ENCODE measurements around the gene PCDHGA4.

Gene PCDHGA4

DNA sequence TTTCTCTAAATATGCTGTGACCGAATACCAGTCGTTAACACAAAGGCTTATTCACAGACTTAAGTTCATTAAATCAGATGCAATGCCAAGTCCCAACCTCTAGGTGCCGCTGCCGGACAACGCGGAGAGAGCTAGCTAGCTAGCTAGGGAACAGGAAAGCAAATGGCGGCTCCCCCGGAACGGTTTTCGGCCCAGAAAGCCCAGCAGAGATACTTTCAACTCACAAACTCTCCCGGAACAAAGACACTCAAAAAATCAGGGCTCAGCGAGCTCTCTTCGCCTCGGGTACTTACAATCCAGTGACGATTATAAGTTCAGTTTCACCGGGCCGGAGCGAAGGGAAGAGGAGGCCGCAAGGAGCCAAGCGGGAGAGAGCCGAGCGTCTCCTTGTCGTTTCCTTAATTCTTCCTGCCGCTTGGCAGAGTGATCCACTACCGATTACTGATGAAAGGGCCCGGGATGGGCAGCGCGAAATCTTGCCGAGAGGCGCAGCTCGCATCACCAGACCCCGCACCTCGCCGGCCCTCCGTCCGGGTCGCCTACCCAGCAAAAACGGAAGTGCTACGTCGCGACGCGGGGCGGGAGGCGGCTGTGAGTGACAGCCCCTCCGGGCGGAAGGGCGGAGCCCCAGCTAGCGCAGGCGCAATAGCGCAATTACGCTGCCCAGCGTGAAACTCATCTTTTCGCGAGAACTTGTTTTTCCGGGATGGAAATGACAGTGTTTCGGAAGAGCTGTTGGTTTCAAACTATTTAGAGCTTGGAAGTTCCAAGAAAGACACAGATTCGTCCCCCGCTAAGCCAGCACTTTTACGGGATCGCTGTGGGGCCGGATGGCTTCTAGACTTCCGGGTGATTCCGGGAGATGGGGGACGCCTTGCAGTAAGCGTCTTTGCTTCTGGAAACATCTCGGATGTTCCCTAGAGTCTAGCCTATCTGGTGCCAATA, 34.3 kb upstream of the PCDHGA4 start, which contains the start of gene TAF7:
TAF7 (minus strand) TSS at position 560 of the 945 bp plus-strand sequence. CDS start 740 bp downstream, outside the sequence.
- Histone ChIP-seq H3K56ac (ENCODE audit: low read length) (peak within 1 kb of the TSS; percentile 96), H3K79me1 (ENCODE audit: low read length) (peaks cover 10% of the 10 kb centered on the region), H3K9ac (ENCODE audit: low read length) (peak within 1 kb of the TSS; percentile 98), H3K4me1 (ENCODE audit: control insufficient read depth, low read depth, low read length) (no peaks in the 10 kb centered on the region), H2BK5ac (ENCODE audit: low read length) (peak within 1 kb of the TSS; percentile 59), H3K27ac (ENCODE audit: low read depth, low read length) (peak within 1 kb of the TSS; percentile 77), H3K23ac (ENCODE audit: low read length) (no peak within 1 kb of the TSS), H4K5ac (ENCODE audit: low read length) (peak within 1 kb of the TSS; percentile 84), H4K8ac (ENCODE audit: low read depth, low read length) (peak within 1 kb of the TSS; percentile 79), H2BK120ac (ENCODE audit: low read depth, low read length) (no peak within 1 kb of the TSS), H3K18ac (ENCODE audit: low read length) (peak within 1 kb of the TSS; percentile 85), H3K4me2 (ENCODE audit: low read length) (peak within 1 kb of the TSS; percentile 86), H2AK5ac (ENCODE audit: low read length) (no peak within 1 kb of the TSS), H3K27me3 (ENCODE audit: insufficient read depth, low read length, poor library complexity) (no peaks in the 10 kb centered on the region), H3K36me3 (ENCODE audit: control insufficient read depth, insufficient read depth, low read length) (peaks cover 4% of the 10 kb centered on the region), H3K79me2 (ENCODE audit: control insufficient read depth, insufficient read depth, low read length) (peaks cover 19% of the 10 kb centered on the region), H3K4me3 (ENCODE audit: low read length) (peak within 1 kb of the TSS; percentile 94), H2BK15ac (replicated peaks; ENCODE audit: low read depth) (no peak within 1 kb of the TSS), H3K4ac (ENCODE audit: low read depth, low read length) (peak within 1 kb of the TSS; percentile 73)
- no CpG with 5 or more reads among the region's 67 CpGs for WGBS (ENCODE audit: extremely low coverage, insufficient coverage, low lambda C conversion rate)
- peak; percentile 97 for DNase-seq

DNA sequence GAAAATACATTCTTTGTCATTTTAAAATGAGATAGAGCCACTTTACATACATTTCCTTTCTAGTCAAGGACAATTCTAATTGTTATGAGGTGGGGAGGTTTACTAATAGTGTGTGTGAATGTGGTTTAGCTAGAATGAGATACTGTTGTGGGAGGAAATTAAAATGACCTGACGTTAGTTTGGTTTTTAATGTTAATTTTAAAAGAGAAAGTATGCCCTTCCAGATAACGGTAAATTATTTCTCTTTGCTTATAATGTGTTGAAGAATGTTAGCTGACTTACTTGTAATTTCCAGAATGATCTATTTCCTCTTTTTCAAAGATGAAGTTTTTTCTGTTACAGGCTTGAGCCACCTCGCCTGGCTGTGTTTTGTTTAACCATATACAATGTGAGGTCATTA, 32.6 kb upstream of the PCDHGA4 start:
- Histone ChIP-seq H3K36me3 (ENCODE audit: control insufficient read depth, insufficient read depth, low read length) (peaks cover 4% of the 10 kb centered on the region), H3K27ac (ENCODE audit: low read depth, low read length) (no peak overlapping the region), H4K5ac (ENCODE audit: low read length) (no peak overlapping the region), H3K79me2 (ENCODE audit: control insufficient read depth, insufficient read depth, low read length) (peaks cover 19% of the 10 kb centered on the region), H3K4me3 (ENCODE audit: low read length) (no peak overlapping the region), H2BK5ac (ENCODE audit: low read length) (no peak overlapping the region), H3K9ac (ENCODE audit: low read length) (no peak overlapping the region), H3K4me2 (ENCODE audit: low read length) (no peak overlapping the region), H3K4me1 (ENCODE audit: control insufficient read depth, low read depth, low read length) (no peaks in the 10 kb centered on the region), H3K4ac (ENCODE audit: low read depth, low read length) (no peak overlapping the region), H3K18ac (ENCODE audit: low read length) (no peak overlapping the region), H2BK120ac (ENCODE audit: low read depth, low read length) (no peak overlapping the region), H3K56ac (ENCODE audit: low read length) (no peak overlapping the region), H3K79me1 (ENCODE audit: low read length) (peaks cover 10% of the 10 kb centered on the region), H2BK15ac (replicated peaks; ENCODE audit: low read depth) (no peak overlapping the region), H4K8ac (ENCODE audit: low read depth, low read length) (no peak overlapping the region), H3K27me3 (ENCODE audit: insufficient read depth, low read length, poor library complexity) (no peaks in the 10 kb centered on the region), H3K23ac (ENCODE audit: low read length) (no peak overlapping the region), H2AK5ac (ENCODE audit: low read length) (no peak overlapping the region)
- no peak for DNase-seq
- WGBS (ENCODE audit: extremely low coverage, insufficient coverage, low lambda C conversion rate): 100% methylated on average over 2 of the region's 3 CpGs

DNA sequence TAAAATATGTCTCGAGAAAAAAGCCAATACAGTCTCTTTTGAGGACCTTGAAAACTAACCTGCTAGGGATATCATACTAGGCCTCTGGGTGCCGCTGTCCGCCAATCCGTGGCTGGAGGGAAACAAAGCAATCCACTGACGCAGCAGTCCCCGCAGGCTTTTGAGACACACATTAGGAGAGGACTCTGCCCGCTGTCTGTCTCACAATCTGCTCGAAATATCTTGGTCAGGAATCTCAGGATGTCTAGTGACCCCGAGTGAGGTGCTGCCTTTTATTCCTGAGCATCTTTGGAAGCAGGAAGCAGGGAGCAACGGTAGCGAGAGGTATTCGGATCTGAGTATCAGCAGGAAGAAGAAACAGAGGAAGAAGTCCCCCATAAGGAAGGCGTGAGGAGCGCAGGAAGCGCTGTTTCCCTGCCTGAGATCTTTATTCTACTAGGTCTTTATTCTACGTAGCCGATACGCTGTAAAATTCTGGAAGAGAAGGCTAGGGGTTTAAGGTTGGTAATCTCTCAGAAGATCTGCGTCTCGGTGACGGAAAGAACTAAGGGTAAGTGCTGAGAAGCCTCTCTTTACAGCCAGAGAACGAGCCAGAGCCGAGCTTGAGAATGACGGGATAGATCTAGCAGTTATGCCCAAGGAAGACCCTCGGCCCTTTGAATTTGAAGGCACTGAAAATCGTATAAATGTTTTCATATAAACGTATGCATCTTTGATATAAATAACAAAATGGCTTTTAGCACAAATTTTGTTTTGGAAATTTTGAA, 28.6 kb upstream of the PCDHGA4 start:
- Histone ChIP-seq H3K4me1 (ENCODE audit: control insufficient read depth, low read depth, low read length) (no peaks in the 10 kb centered on the region), H2BK15ac (replicated peaks; ENCODE audit: low read depth) (no peak overlapping the region), H3K18ac (ENCODE audit: low read length) (no peak overlapping the region), H3K56ac (ENCODE audit: low read length) (peak overlapping the region; percentile 90), H3K27ac (ENCODE audit: low read depth, low read length) (no peak overlapping the region), H2BK120ac (ENCODE audit: low read depth, low read length) (no peak overlapping the region), H4K8ac (ENCODE audit: low read depth, low read length) (no peak overlapping the region), H2BK5ac (ENCODE audit: low read length) (peak overlapping the region; percentile 55), H3K79me2 (ENCODE audit: control insufficient read depth, insufficient read depth, low read length) (no peaks in the 10 kb centered on the region), H3K4me2 (ENCODE audit: low read length) (peak overlapping the region; percentile 78), H3K23ac (ENCODE audit: low read length) (no peak overlapping the region), H3K9ac (ENCODE audit: low read length) (peak overlapping the region; percentile 71), H3K4me3 (ENCODE audit: low read length) (peak overlapping the region; percentile 21), H3K27me3 (ENCODE audit: insufficient read depth, low read length, poor library complexity) (no peaks in the 10 kb centered on the region), H3K79me1 (ENCODE audit: low read length) (no peaks in the 10 kb centered on the region), H3K4ac (ENCODE audit: low read depth, low read length) (no peak overlapping the region), H2AK5ac (ENCODE audit: low read length) (no peak overlapping the region), H3K36me3 (ENCODE audit: control insufficient read depth, insufficient read depth, low read length) (no peaks in the 10 kb centered on the region), H4K5ac (ENCODE audit: low read length) (peak overlapping the region; percentile 50)
- DNase-seq: peak; percentile 88
- WGBS (ENCODE audit: extremely low coverage, insufficient coverage, low lambda C conversion rate): no CpG with 5 or more reads among the region's 27 CpGs

DNA sequence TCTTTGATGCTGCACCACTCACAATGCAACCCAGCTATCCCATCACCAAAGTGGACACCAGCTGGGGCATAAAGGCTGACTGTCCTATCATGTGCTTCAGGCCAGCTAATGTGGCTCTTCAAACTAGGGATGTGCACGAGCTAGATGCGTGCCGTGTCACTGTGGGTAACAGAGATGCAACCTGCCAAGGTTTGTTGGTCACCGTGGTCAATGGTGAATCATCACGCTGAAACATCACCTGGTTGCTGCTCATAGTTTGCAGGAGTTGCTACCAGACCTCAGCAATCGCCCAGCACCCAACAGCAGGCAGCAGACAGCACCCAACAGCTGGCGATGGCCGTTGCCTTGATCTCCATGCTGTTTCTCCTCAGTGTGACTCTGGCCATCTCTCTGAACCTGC, 26.6 kb upstream of the PCDHGA4 start:
- H3K27me3 ChIP-seq (ENCODE audit: insufficient read depth, low read length, poor library complexity): no peaks in the 10 kb centered on the region
- no peak overlapping the region for H3K27ac ChIP-seq (ENCODE audit: low read depth, low read length)
- WGBS (ENCODE audit: extremely low coverage, insufficient coverage, low lambda C conversion rate): no CpG with 5 or more reads among the region's 8 CpGs
- H2AK5ac ChIP-seq (ENCODE audit: low read length): no peak overlapping the region
- H3K4me1 ChIP-seq (ENCODE audit: control insufficient read depth, low read depth, low read length): no peaks in the 10 kb centered on the region
- H3K4me2 ChIP-seq (ENCODE audit: low read length): no peak overlapping the region
- DNase-seq: no peak
- no peak overlapping the region for H4K8ac ChIP-seq (ENCODE audit: low read depth, low read length)
- no peak overlapping the region for H2BK120ac ChIP-seq (ENCODE audit: low read depth, low read length)
- H2BK5ac ChIP-seq (ENCODE audit: low read length): no peak overlapping the region
- H2BK15ac ChIP-seq (replicated peaks; ENCODE audit: low read depth): no peak overlapping the region
- H3K79me1 ChIP-seq (ENCODE audit: low read length): no peaks in the 10 kb centered on the region
- H3K4ac ChIP-seq (ENCODE audit: low read depth, low read length): no peak overlapping the region
- no peak overlapping the region for H3K4me3 ChIP-seq (ENCODE audit: low read length)
- H3K79me2 ChIP-seq (ENCODE audit: control insufficient read depth, insufficient read depth, low read length): no peaks in the 10 kb centered on the region
- H3K18ac ChIP-seq (ENCODE audit: low read length): no peak overlapping the region
- no peaks in the 10 kb centered on the region for H3K36me3 ChIP-seq (ENCODE audit: control insufficient read depth, insufficient read depth, low read length)
- H3K23ac ChIP-seq (ENCODE audit: low read length): no peak overlapping the region
- no peak overlapping the region for H3K9ac ChIP-seq (ENCODE audit: low read length)
- no peak overlapping the region for H3K56ac ChIP-seq (ENCODE audit: low read length)
- no peak overlapping the region for H4K5ac ChIP-seq (ENCODE audit: low read length)

DNA sequence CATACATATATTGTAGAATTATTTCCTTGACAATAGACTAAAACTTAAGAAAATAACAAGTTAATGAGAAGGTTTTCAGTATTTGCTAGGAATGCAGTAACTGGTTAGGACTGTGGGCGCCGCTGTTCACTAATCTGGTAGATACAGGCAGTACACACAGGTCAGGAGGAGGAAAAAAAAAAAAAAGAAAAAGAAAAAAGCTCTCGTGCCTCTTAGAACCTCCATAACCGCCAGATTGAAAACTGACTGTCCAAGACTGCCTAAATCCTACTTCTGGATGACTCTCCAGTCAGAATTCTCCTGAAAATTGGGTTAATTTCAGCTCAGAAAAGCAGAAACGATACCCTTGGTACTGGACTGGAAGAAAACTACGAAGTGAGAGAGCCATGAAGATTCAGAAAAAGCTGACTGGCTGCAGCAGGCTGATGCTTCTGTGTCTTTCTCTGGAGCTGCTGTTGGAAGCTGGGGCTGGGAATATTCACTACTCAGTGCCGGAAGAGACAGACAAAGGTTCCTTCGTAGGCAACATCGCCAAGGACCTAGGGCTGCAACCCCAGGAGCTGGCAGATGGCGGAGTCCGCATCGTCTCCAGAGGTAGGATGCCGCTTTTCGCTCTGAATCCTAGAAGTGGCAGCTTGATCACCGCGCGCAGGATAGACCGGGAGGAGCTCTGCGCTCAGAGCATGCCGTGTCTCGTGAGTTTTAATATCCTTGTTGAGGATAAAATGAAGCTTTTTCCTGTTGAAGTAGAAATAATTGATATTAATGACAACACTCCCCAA, 24.3 kb upstream of the PCDHGA4 start, which contains the start of gene PCDHGA1:
PCDHGA1 (plus strand) TSS at position 216 of the 782 bp plus-strand sequence.
- H3K79me2 ChIP-seq (ENCODE audit: control insufficient read depth, insufficient read depth, low read length): no peaks in the 10 kb centered on the region
- H3K9ac ChIP-seq (ENCODE audit: low read length): no peak within 1 kb of the TSS
- no peak within 1 kb of the TSS for H2BK15ac ChIP-seq (replicated peaks; ENCODE audit: low read depth)
- no peak within 1 kb of the TSS for H3K56ac ChIP-seq (ENCODE audit: low read length)
- no peak within 1 kb of the TSS for H3K4me3 ChIP-seq (ENCODE audit: low read length)
- H3K27ac ChIP-seq (ENCODE audit: low read depth, low read length): no peak within 1 kb of the TSS
- H3K23ac ChIP-seq (ENCODE audit: low read length): no peak within 1 kb of the TSS
- H3K18ac ChIP-seq (ENCODE audit: low read length): no peak within 1 kb of the TSS
- no peak within 1 kb of the TSS for H4K8ac ChIP-seq (ENCODE audit: low read depth, low read length)
- no peaks in the 10 kb centered on the region for H3K27me3 ChIP-seq (ENCODE audit: insufficient read depth, low read length, poor library complexity)
- no peak within 1 kb of the TSS for H2AK5ac ChIP-seq (ENCODE audit: low read length)
- H2BK5ac ChIP-seq (ENCODE audit: low read length): no peak within 1 kb of the TSS
- H3K4me1 ChIP-seq (ENCODE audit: control insufficient read depth, low read depth, low read length): no peaks in the 10 kb centered on the region
- no peak within 1 kb of the TSS for H4K5ac ChIP-seq (ENCODE audit: low read length)
- WGBS (ENCODE audit: extremely low coverage, insufficient coverage, low lambda C conversion rate): no CpG with 5 or more reads among the region's 21 CpGs
- no peaks in the 10 kb centered on the region for H3K36me3 ChIP-seq (ENCODE audit: control insufficient read depth, insufficient read depth, low read length)
- peak; percentile 26 for DNase-seq
- no peak within 1 kb of the TSS for H3K4me2 ChIP-seq (ENCODE audit: low read length)
- H2BK120ac ChIP-seq (ENCODE audit: low read depth, low read length): no peak within 1 kb of the TSS
- H3K79me1 ChIP-seq (ENCODE audit: low read length): no peaks in the 10 kb centered on the region
- no peak within 1 kb of the TSS for H3K4ac ChIP-seq (ENCODE audit: low read depth, low read length)

Measured in mesendoderm (in vitro differentiated cells).